KBM-7 (cell line): ENCODE results near the gene ICE1.
"Not testable (repeated sequence)": the region's sequence is repeated elsewhere in the genome, so short reads cannot be mapped to it uniquely, and the experiment has no call there.

Experiments used
- DNase-seq: peaks from one replicate; pipeline ENCODE4 v3.0.0-alpha.2; 2015
- in situ Hi-C: fragments of 300-500 bp; cut with MboI; formaldehyde crosslinking; loops from 2 replicates; pipeline ENCODE4 v1.14.3; 2020; ENCODE audit warnings: low sequenced_read_pairs, low pct_unique_long_range_greater_than_20kb, mixed read lengths

ICE1 gene

GRCh38 chr5:5475975-5476374, 53.5 kb downstream of the ICE1 start:
- no peak for DNase-seq
- in situ Hi-C loops: no loop called here

DNA sequence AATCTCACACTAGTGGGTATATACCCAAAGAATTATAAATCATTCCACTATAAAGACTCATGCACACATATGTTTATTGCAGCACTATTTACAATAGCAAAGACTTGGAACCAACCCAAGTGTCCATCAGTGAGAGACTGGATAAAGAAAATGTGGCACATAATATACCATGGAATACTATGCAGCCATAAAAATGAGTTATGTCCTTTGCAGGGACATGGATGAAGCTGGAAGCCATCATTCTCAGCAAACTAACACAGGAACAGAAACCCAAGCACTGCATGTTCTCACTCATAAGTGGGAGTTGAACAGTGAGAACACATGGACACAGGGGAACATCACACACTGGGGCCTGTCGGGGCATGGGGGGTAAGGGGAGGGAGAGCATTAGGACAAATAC, 57.1 kb downstream of the ICE1 start:
- in situ Hi-C loops, DNase-seq: not testable (repeated sequence)

GRCh38 chr5:5480481-5481111, 58.1 kb downstream of the ICE1 start:
- DNase-seq: no peak
- in situ Hi-C loops: no loop called here

DNA sequence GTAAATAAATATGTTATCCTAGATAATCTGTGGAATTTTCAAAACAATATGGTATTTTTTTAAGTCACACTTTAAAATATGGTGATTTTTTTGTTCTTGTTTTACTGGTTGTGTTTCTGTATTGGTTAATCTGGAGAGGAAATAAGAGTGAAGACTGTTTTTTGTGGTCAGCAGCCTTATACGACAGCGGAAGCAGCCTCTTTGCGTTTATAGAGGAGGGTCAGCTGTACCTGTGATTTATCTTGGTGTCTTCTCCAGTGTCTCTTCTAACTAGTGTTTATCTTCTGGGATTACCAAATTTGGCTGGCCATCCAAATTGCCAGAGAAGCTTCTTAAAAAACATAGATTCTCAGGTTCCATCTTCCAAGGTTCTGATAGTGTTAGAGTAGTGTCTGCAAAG, 58.7 kb downstream of the ICE1 start:
- in situ Hi-C loops: no loop called here
- DNase-seq: no peak

DNA sequence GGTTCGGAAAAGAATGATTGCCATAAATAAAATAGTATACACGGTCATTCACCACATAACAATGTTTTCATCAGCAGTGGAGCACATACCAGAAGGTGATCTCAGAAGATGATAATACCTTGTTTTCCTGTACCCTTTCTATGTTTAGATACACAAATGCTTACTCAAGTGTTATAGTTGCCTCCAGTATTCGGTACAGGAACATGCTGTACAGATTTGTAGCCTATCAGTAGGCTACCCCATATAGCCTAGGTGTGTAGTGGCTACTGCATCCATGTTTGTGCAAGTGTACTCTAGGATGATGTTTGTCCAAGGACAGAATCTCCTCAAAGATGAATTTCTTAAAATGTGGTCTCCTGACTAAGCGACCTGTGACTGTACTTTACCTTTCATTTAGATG, 59.2 kb downstream of the ICE1 start:
- in situ Hi-C loops: no loop called here
- DNase-seq: no peak

DNA sequence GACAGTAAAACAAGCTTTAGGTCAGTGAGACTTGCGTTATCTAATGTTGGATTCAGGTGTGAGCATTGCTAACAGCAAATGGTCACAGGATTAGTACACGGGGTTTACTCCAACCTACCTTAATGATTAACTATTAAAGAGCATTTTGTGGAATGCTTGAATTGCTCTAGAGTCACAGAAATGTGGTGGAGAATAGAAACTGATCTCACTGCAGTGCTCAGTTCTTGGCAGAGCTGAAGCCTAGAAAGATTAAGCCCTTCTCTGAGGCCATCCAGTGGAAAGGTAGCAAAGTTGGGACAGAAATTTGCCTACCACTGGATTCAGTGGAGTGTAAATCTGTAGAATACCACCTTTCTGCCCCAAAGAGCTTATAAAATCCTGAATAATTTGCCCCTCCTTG, 60.9 kb downstream of the ICE1 start:
- in situ Hi-C loops: no loop called here
- DNase-seq: no peak

DNA sequence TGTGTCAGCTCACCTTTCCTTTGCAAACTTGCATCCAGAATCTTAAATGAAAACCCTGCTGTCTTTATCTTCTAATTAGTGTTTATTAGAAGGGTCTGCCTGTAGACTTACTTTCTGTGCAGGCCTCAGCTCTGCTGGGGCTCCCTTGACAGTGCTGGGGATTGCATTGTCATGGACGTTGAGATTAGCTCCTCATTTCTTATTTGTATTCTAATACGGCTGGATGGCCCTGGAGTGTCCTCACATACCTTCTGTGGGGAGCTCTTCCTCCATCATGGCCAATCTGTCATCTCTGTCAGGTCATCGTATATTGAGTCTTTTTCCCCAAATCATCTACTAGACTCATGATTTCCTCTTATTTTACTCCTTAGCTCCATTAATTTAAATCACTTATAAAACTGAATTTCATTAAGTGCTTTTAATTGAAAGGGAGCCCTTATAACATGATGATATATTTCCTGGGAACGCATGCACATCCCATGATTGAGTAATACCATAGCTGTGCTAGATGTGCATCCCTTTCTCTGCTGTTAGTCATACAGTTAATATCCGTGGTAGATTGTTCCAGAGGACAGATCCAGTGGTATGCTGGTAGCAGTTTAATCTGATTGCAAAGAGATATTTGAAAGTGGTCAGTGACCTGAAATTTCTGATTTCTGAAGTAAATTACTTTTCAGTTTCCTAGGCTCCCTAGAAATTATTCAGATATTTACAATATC, 61.6 kb downstream of the ICE1 start:
- in situ Hi-C loops: no loop called here

GRCh38 chr5:5486122-5486521, 63.6 kb downstream of the ICE1 start:
- in situ Hi-C loops: no loop called here
- DNase-seq: no peak

More for the DNA sequence above, 61.6 kb downstream of the ICE1 start:
- DNase-seq: no peak

DNA sequence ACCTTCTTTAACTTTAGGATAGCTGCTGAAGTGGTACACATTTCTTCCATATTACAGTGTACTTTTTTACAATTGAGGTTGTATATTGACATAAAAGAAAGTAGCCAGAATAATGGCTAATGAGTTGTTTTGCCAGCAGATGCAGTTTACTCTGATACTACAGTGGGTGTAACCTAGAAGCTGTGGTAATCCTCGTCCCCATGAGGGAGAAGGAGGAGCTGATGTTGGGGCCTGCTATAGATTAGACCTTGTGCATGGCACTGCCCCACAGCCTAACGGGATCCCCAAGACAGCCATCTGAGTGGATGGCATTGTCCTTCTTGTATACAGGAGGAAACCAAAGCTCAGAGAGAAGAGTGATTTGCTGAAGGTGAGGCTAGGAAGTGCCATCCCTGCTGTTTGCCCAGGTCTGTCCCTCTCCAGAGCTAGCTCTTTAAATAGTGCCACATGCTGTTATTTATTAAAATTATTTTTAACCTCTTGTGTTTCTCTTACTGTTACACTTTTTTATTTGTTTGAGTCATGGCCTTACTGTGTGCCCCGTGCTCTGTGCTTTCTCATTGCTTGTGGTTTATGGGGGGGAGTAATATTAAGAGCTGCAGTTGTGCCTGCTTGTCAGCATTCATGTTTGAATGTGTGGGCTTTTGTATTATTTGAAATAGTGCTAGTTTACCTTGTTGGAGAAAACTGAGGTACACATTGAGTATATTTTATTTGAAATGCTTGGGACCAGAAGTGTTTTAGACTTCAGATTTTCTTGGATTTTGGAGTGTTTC, 65.3 kb downstream of the ICE1 start:
- DNase-seq: no peak
- in situ Hi-C loops: no loop called here

DNA sequence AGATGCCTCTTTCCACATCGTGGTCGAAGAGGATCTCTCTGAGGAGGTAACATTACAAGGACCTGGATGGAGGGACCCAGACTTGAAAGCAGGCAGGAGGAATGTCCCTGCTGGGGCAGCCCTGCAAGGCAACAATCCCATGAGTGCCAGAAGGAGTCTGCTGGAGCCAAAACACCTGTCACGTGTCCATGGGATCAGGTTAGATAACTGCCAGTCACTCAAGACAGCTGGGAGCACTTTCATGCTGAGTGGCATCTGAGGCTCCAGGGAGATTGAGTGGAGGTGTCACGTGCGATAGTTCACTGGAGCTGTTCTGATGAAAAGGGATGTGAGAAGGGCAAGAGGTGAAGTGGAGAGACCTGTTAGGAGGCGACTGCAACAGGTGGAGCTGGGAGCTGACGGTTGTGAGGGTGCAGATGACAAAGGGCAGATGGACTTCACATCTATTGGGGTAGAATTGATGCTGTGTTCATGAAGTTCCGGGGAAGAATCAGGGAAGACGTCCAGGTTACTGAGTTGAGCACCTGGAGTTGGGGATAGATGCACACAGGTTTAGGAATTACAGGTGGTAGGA, 68.4 kb downstream of the ICE1 start:
- in situ Hi-C loops: no loop called here
- DNase-seq: no peak

GRCh38 chr5:5492087-5492933, 69.8 kb downstream of the ICE1 start:
- in situ Hi-C loops: no loop called here

GRCh38 chr5:5492934-5493271, 70.4 kb downstream of the ICE1 start:
- DNase-seq, in situ Hi-C loops: not testable (repeated sequence)

More at GRCh38 chr5:5492087-5492933, 69.8 kb downstream of the ICE1 start:
- DNase-seq: peak; percentile 51

DNA sequence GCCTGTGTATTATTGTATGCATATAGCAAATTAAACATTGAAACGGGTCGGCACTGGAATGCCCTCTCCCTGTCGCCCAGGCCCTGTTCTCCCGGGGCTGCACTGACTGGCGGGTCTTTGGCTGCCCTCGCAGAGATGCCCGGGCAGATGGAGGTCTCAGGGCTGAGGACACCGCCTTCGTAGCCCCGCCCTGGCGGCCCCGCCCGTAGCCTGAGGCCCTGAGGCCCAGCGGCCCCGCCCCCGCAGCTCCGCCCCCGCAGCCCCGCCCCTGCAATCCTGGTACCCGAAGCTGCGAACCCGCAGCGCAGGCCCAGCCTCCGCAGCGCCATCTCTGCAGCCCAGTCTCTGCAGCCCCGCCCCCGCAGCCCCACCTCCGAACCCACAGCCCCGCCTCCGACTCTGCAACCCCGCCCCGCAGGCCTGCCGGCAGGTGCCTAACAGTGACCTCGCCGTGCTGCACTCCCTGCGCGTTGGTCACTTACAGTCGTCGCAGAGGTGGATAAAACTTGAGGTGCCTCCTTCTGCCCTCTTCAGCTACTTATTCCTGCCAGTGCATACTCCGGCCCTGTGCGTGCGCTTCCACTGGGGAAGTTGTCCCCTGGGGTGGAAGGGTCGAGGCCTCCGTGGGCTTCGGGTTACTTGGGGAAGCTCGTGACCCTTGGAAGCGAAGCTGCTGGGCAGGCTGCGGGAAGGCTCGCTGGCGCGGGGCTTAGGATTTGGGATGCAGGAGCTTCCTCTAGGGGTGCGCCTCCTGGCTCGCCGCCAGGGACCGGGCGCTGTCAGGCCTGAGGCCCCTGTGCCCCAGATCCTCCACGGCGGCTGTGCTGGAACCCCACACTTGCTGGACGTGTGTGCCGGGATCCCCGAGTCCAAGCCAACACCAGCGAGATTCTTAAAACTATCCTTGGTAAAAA, 72.3 kb downstream of the ICE1 start:
- DNase-seq: peak; percentile 39
- in situ Hi-C loops: no loop called here

- in situ Hi-C loops: no loop called here
- DNase-seq: peak; percentile 37
These were observed 74.8 kb downstream of the ICE1 start for GRCh38 chr5:5497152-5497788.

DNA sequence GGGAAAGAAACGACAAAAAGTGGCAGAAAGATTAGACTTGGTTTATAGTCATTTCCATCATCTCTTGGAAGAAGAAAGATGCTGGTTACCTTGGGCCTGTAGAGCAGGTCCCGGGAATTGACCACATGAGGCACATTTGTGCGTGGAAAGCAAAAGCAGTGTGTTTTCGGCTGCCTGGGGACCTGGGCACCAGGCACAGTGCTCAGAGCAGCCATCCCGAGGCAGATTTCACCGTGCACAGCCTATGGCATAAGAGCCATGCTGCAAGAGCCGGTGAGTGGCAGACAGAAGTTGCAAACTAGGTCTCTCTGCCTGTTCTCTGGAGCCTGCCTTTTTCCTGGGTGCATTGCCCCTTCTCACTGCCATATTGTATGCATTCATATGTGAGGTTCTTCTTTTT, 77.0 kb downstream of the ICE1 start:
- DNase-seq: no peak
- in situ Hi-C loops: no loop called here

DNA sequence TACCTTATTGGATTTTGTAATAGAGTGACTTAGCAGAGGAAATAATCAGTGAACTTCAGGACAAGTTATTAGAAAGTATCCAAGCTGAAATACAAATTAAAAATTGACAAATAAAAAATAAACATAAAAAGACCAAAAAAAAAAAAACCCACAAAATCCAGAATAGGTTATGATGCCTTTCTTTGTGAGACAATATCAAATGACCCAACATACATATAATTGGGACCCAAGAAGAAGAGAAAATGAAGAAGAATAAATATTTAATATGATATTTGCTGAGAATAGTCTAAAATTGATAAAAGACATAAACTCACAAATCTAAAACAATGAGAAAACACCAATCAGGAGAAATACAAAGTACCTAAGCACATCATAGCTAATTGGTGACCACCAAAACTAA, 81.8 kb downstream of the ICE1 start:
- no peak for DNase-seq

GRCh38 chr5:5505815-5506214, 83.3 kb downstream of the ICE1 start:
- no peak for DNase-seq
- in situ Hi-C loops: no loop called here

More for the DNA sequence above, 81.8 kb downstream of the ICE1 start:
- in situ Hi-C loops: no loop called here

- DNase-seq: no peak
- in situ Hi-C loops: no loop called here
These were observed 85.9 kb downstream of the ICE1 start for GRCh38 chr5:5508391-5508790.
